ENCODE data around the gene IFNA13.

The IFNA13 gene

GRCh38 chr9:21317956-21318923 is 49.6 kb downstream of the IFNA13 start:
- peak; percentile 40 for FAIRE-seq
- DNase-seq (ENCODE audit: insufficient read length) = no peak
- no peak for TF ChIP-seq TAF1 (IDR thresholded peaks at IDR 0.05; ENCODE audit: borderline replicate concordance, low read depth, low read length)
- TF ChIP-seq POLR2A (IDR thresholded peaks at IDR 0.05; ENCODE audit: low read depth, low read length) = no peak
- TF ChIP-seq POLR2AphosphoS5 (IDR thresholded peaks at IDR 0.05; ENCODE audit: low read depth, low read length) = no peak

All from GM12892 (cell line).